ENCODE measurements around the gene DCTD. TPM values are rescaled to one million over a fixed set of nuclear protein-coding genes. Genes with fewer than 3 reads are reported as not detected.

The DCTD gene
- total RNA-seq, 1 donor from 2014 or later, result 90.1 TPM

DNA sequence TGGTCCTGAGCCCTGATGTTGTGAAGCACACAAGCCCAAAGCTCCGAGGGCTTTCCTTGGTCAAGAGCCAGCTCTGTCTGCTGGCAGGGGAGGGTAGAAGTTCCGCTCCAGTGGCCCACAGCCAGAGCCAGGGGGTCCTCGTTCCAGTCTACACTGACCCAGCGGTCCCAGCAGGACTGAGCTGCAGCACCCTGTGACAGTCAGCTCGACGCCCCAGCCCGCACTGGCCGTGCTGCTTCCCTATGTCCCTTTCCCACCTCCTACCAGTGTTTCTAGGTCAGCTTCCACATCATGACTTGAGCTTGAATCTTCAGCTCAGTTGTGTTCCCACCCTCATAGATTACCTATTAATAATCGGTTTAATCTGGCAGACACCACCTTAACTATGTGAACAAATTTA is 22.5 kb upstream of the DCTD start:
- no peak overlapping the region for H3K4me3 ChIP-seq
- H3K27me3 ChIP-seq (ENCODE audit: low read depth), result no peaks in the 10 kb centered on the region
- intact Hi-C loops (cut with DNase I), result loop anchor here (5.0 kb wide), 1 partner anchor 323 kb away; no protein-coding TSS in a partner anchor
- no peak overlapping the region for H3K27ac ChIP-seq
- no peaks in the 10 kb centered on the region for H3K36me3 ChIP-seq
- no peaks in the 10 kb centered on the region for H3K4me1 ChIP-seq
- ATAC-seq (no peak), DNase-seq (no peak)
- no peaks in the 10 kb centered on the region for H3K9me3 ChIP-seq
- TF ChIP-seq, protein P1, sequence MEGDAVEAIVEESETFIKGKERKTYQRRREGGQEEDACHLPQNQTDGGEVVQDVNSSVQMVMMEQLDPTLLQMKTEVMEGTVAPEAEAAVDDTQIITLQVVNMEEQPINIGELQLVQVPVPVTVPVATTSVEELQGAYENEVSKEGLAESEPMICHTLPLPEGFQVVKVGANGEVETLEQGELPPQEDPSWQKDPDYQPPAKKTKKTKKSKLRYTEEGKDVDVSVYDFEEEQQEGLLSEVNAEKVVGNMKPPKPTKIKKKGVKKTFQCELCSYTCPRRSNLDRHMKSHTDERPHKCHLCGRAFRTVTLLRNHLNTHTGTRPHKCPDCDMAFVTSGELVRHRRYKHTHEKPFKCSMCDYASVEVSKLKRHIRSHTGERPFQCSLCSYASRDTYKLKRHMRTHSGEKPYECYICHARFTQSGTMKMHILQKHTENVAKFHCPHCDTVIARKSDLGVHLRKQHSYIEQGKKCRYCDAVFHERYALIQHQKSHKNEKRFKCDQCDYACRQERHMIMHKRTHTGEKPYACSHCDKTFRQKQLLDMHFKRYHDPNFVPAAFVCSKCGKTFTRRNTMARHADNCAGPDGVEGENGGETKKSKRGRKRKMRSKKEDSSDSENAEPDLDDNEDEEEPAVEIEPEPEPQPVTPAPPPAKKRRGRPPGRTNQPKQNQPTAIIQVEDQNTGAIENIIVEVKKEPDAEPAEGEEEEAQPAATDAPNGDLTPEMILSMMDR (IDR thresholded peaks at IDR 0.05), result no peak

DNA sequence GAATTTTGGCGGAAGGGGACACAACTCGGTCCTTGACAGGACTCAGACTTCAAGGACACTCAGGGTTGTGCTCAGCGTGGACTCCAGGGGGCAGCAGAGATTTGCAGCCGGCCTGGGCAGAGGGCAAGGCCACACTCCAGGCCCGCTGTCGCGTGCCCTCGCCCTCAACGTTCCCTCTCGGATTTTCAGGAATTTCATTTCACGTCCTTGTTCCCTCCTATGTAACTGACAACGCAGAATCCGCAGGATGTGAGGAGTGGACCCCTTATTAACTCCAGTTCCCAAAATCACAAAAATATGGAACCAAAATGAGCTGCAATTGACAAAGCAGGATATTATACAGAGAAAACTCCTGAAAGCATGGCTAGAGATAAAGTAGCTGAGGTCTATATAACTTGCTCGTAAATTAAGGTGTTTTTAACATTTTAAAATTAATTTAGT is 21.0 kb upstream of the DCTD start:
- Histone ChIP-seq H3K9me3 (no peaks in the 10 kb centered on the region), H3K27ac (no peak overlapping the region), H3K27me3 (ENCODE audit: low read depth) (no peaks in the 10 kb centered on the region), H3K4me1 (no peaks in the 10 kb centered on the region), H3K36me3 (no peaks in the 10 kb centered on the region), H3K4me3 (no peak overlapping the region)
- peak; percentile 79 for DNase-seq
- TF ChIP-seq, protein P1 (IDR thresholded peaks at IDR 0.05), result peak; percentile 90
- ATAC-seq, result peak; percentile 98 to 99
- intact Hi-C loops (cut with DNase I), result loop anchor here (5.0 kb wide), 1 partner anchor 324 kb away; no protein-coding TSS in a partner anchor

DNA sequence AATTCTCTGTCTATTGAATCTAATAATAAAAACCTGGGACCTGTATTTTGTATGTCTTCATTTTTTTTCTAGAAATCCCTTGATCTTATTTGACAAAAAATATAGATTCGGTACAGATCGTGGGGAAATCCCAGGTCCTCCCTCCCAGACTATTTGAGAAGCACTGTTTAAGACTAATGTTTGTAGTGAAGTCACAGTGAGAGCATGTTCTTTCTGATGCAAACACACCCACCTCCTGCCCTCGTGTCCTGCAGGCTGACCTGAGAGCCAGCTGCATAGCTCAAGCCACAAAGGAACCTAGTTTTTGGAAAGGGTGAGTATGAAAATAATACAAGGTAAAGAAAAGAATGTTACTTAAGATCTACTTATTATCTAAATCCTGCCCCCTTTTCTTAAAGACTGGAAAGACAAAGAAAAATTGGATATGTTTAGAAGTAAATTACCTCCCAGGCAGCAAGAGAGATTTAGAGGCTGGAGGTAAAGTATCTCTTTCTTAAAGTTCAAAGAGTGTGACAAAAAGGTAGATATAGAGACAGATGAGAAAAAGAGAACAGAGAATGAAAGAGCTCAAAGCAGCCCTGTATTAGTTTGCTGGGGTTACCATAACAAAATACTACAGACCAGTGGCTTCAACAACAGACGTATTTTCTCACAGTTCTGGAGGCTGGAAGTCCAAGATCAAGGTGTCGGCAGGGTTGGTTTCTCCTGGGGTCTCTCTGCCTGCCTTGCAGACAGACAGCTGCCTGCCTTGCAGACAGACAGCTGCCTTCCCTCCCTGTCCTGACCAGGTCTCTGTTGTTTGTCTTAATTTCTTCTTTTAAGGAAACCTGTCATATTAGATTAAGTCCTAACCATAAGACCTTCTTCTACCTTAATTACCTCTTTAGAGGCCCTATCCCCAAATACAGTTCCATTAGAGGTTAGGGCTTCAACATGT is 20.4 kb upstream of the DCTD start:
- Histone ChIP-seq H3K9me3 (no peaks in the 10 kb centered on the region), H3K4me1 (no peaks in the 10 kb centered on the region), H3K4me3 (no peak overlapping the region), H3K27me3 (ENCODE audit: low read depth) (no peaks in the 10 kb centered on the region), H3K27ac (no peak overlapping the region), H3K36me3 (no peaks in the 10 kb centered on the region)
- DNase-seq (no peak), ATAC-seq (peak in 1 of 2 donors; percentile 34)
- intact Hi-C loops (cut with DNase I), result loop anchor here (5.0 kb wide), 1 partner anchor 325 kb away; no protein-coding TSS in a partner anchor
- TF ChIP-seq, protein P1 (IDR thresholded peaks at IDR 0.05), result no peak

DNA sequence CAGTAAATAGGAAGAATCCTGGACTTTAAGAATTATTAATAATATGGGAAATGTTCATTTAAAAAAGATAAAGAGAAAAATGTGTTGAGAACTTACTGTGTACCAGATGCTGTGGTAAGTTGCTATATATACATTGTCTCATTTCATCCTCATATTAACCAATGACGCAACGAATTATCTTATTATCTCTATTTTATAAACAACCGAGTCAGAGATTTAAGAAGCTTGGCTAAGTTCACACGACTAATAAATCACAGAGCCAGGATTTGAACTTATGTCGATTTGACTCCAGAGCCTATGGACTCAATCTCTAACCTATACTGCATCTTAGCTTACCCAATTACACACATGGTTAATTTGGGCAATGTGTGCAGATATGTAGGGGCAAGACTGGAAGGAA is 15.5 kb upstream of the DCTD start:
- no peaks in the 10 kb centered on the region for H3K27me3 ChIP-seq (ENCODE audit: low read depth)
- ATAC-seq (no peak), DNase-seq (no peak)
- TF ChIP-seq, protein P1 (IDR thresholded peaks at IDR 0.05), result no peak
- H3K27ac ChIP-seq, result no peak overlapping the region
- no peaks in the 10 kb centered on the region for H3K9me3 ChIP-seq
- intact Hi-C loops (cut with DNase I), result no loop called here
- H3K4me1 ChIP-seq, result no peaks in the 10 kb centered on the region
- H3K4me3 ChIP-seq, result no peak overlapping the region
- H3K36me3 ChIP-seq, result no peaks in the 10 kb centered on the region

DNA sequence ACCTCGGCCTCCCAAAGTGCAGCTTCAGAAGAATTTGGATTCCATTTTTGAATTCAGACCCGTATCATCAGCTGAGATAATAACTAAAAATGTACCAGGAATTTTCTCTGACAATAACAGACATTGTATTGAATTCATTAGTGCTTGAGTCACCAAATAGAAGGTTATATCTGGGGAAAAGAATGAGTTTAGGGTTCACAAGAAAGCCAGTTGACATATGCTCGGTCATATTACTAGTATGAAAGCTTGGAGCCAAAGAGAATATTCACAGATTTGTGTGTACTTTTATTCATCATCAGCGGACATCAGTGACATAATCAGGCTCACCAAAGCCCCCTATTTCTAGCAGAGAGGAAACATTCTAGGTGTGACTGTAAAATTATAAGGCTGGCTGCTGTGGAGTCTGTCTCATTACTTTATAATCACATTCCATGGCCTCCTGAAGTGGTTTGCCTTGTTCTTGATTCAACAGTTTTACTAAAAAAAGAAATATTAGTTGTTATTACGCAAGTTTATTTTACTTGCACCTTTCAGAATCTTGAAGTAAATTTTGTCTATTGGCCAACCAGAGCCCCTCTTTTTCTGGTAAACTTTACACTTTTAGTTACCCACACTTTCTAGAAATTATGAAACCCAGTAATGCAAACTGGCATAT is 14.6 kb upstream of the DCTD start:
- peak in 1 of 2 donors; percentile 79 for ATAC-seq

More for the DNA sequence above, 14.6 kb upstream of the DCTD start:
- Histone ChIP-seq H3K27me3 (ENCODE audit: low read depth) (no peaks in the 10 kb centered on the region), H3K4me1 (no peaks in the 10 kb centered on the region), H3K36me3 (no peaks in the 10 kb centered on the region), H3K9me3 (no peaks in the 10 kb centered on the region), H3K4me3 (no peak overlapping the region), H3K27ac (no peak overlapping the region)
- intact Hi-C loops (cut with DNase I), result no loop called here
- DNase-seq, result no peak
- TF ChIP-seq, protein P1 (IDR thresholded peaks at IDR 0.05), result no peak
